Measurements from ENCODE around the gene CSTF3. TPM values are rescaled to one million over a fixed set of nuclear protein-coding genes. Genes with fewer than 3 reads are reported as not detected.
"Not testable (repeated sequence)": the region's sequence is repeated elsewhere in the genome, so short reads cannot be mapped to it uniquely, and the experiment has no call there.

The CSTF3 gene
- total and polyA plus RNA-seq, 8 donors: 5.0 to 25.4 (median 11.7) TPM

GRCh38 chr11:33133761-33134160, 27.5 kb downstream of the CSTF3 start:
- no peaks in the 10 kb centered on the region for H3K36me3 ChIP-seq
- H3K27me3 ChIP-seq: no peaks in the 10 kb centered on the region
- intact Hi-C loops (cut with DNase I): no loop called here
- 82 to 90% methylated on average over 3 of the region's 3 CpGs for WGBS, 2 donors
- H3K4me1 ChIP-seq: no peaks in the 10 kb centered on the region
- no peak for DNase-seq
- no peak overlapping the region for H3K27ac ChIP-seq
- no peak for ATAC-seq
- FAIRE-seq: no peak
- H3K4me3 ChIP-seq: no peak overlapping the region
- no peak for TF ChIP-seq CTCF (IDR thresholded peaks at IDR 0.05)
- H3K9me3 ChIP-seq: no peaks in the 10 kb centered on the region

GRCh38 chr11:33132510-33132909, 28.8 kb downstream of the CSTF3 start:
- H3K9me3 ChIP-seq: no peaks in the 10 kb centered on the region
- no peak overlapping the region for H3K27ac ChIP-seq
- DNase-seq: no peak
- intact Hi-C loops (cut with DNase I): no loop called here
- WGBS, 2 donors: 67 to 69% methylated on average over 4 of the region's 4 CpGs
- H3K36me3 ChIP-seq: no peaks in the 10 kb centered on the region
- TF ChIP-seq CTCF (IDR thresholded peaks at IDR 0.05): no peak
- FAIRE-seq: no peak
- no peaks in the 10 kb centered on the region for H3K27me3 ChIP-seq
- H3K4me3 ChIP-seq: no peak overlapping the region
- no peaks in the 10 kb centered on the region for H3K4me1 ChIP-seq
- no peak for ATAC-seq

DNA sequence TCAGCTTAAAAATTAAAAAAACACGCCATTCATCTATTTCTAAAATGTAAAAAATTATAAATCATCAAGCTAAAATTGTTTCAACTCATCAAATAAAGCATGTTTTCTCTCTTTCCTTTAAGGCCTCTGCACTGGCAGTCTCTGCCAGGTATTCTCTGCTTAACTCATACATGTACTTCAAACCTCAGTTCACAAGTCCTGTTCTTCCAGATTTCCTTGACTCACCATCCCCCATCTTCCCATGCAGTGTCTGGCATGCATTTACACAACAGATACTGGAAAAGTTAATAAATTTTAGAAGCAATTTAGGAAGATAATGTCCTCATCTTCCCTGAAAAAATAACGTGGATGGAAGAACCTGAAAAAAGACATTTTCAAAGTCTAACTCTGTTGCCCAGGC, 32.5 kb downstream of the CSTF3 start:
- Histone ChIP-seq H3K27me3 (no peaks in the 10 kb centered on the region), H3K36me3 (no peaks in the 10 kb centered on the region), H3K27ac (no peak overlapping the region), H3K9me3 (no peaks in the 10 kb centered on the region), H3K4me3 (no peak overlapping the region), H3K4me1 (no peaks in the 10 kb centered on the region)
- ATAC-seq: no peak
- 62 to 65% methylated on average over 2 of the region's 2 CpGs for WGBS, 2 donors
- intact Hi-C loops (cut with DNase I): no loop called here
- TF ChIP-seq CTCF (IDR thresholded peaks at IDR 0.05): no peak
- DNase-seq: no peak
- FAIRE-seq: no peak

DNA sequence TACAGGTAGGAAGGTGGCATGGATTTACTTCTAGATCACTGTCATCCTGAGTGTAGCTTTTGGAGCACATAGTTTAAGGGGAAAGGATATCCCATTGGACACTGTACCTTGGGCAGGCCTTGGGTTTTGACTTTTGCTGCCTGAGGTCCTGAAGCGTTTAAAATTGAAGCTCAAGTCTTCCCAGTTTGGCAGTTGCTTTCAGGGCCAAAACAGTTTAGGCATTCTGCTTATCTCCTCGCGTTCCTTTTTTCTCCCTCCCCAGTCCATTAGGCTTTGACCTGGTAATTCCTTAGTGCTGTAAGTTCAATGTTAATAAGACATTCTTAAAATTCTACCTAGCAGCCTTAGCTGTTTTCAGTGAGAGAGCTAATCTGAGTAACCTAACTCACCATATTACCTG, 35.7 kb downstream of the CSTF3 start:
- no peaks in the 10 kb centered on the region for H3K4me1 ChIP-seq
- intact Hi-C loops (cut with DNase I): no loop called here
- WGBS, 2 donors: 90% methylated on average over 3 of the region's 3 CpGs
- no peak for DNase-seq
- no peak for TF ChIP-seq CTCF (IDR thresholded peaks at IDR 0.05)
- no peaks in the 10 kb centered on the region for H3K9me3 ChIP-seq
- no peaks in the 10 kb centered on the region for H3K27me3 ChIP-seq
- no peak for ATAC-seq
- H3K4me3 ChIP-seq: no peak overlapping the region
- no peak overlapping the region for H3K27ac ChIP-seq
- FAIRE-seq: no peak
- no peaks in the 10 kb centered on the region for H3K36me3 ChIP-seq

DNA sequence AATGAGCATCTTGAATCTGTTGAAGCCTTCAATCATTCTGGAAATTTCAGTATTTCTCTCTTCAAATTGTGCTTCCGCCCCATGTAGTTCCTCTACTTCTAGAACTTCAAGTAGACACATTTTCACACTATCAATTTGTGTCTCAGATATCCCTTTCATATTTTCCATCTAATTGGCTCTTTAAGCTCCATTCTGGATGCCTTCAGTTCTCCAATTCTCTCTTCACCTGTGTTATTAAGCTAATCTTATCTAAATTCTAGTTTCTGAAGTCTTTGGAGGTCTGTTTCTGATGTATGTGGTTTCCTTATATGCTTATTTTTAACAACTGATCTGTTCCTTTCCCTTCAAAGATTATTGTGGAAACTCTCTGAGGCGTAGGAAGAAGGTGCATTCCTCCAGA, 36.3 kb downstream of the CSTF3 start:
- intact Hi-C loops (cut with DNase I): no loop called here
- FAIRE-seq (no peak), DNase-seq (no peak), ATAC-seq (no peak)
- H3K27me3 ChIP-seq: no peaks in the 10 kb centered on the region
- no peak for TF ChIP-seq CTCF (IDR thresholded peaks at IDR 0.05)
- 97 to 99% methylated on average over 2 of the region's 2 CpGs for WGBS, 2 donors
- H3K4me1 ChIP-seq: peaks cover 0 to 4% (median 2%) of the 10 kb centered on the region in 3 donors
- no peaks in the 10 kb centered on the region for H3K9me3 ChIP-seq
- no peak overlapping the region for H3K4me3 ChIP-seq
- no peak overlapping the region for H3K27ac ChIP-seq
- no peaks in the 10 kb centered on the region for H3K36me3 ChIP-seq

DNA sequence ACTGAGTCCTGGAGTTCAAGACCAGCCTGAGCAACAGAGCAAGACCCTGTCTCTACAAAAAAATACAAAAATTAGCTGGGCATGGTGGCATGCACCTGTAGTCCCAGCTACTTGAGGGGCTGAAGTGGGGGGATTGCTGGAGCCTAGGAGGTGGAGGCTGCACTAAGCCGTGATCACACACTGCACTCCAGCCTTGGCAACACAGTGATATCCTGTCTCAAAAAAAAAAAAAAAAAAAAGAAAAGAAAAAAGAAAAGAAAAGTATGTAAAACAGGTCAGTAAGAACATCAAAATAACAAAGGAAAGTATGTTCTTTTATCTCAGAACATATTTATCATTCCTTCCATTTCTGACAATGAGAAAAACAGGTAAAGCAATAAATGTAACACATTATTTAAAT, 38.6 kb downstream of the CSTF3 start:
- H3K9me3 ChIP-seq; H3K36me3 ChIP-seq; DNase-seq; FAIRE-seq; H3K27me3 ChIP-seq; H3K4me3 ChIP-seq; ATAC-seq; intact Hi-C loops (cut with DNase I); H3K27ac ChIP-seq: not testable (repeated sequence)
- WGBS, 2 donors: 95 to 100% methylated on average over 1 of the region's 1 CpG
- H3K4me1 ChIP-seq: peaks cover 8 to 13% (median 10%) of the 10 kb centered on the region in 3 donors
